Testis (tissue), 3 donors: ENCODE data around the gene LARGE1. TPM values are rescaled to one million over a fixed set of nuclear protein-coding genes. Genes with fewer than 3 reads are reported as not detected.

ENCODE experiments used
- DNase-seq: peaks from one replicate; pipeline ENCODE4 v3.0.0-alpha.2; 2019
- H3K27ac ChIP-seq, 2 donors: fragments of 200-600 bp; sonication (generic); one replicate each; pipeline ENCODE4 v1.5.1; 2019
- H3K27me3 ChIP-seq: fragments of 200-600 bp; sonication (generic); one replicate; pipeline ENCODE4 v1.5.1; 2019
- H3K36me3 ChIP-seq: fragments of 200-600 bp; sonication (generic); one replicate; pipeline ENCODE4 v1.5.1; 2017; ENCODE audit warnings: low read depth; ENCODE audit errors: missing control alignments
- H3K4me1 ChIP-seq: fragments of 200-600 bp; sonication (generic); one replicate; pipeline ENCODE4 v1.5.1; 2019
- H3K4me3 ChIP-seq, 2 donors: fragments of 200-600 bp; sonication (generic); one replicate each; pipeline ENCODE4 v1.5.1; 2017 to 2019
- H3K9me3 ChIP-seq: fragments of 200-600 bp; sonication (generic); one replicate; pipeline ENCODE4 v1.5.1; 2017
- POLR2A ChIP-seq: fragments of 450-650 bp; IDR thresholded peaks from one replicate; pipeline ENCODE4 v1.6.1; 2017; ENCODE audit warnings: antibody characterized with exemption, mild to moderate bottlenecking, moderate library complexity
- WGBS, 2 donors: methylation state at CpG; one replicate each; pipeline ENCODE4 v1.1.5; 2018; 5-methylcytosine and 5-hydroxymethylcytosine counted together
- intact Hi-C: fragments of 100-400 bp; cut with DNase I; formaldehyde crosslinking; loops from one replicate; pipeline ENCODE4 v1.15.1; 2023; ENCODE audit warnings: low total_unique reads
- polyA plus RNA-seq: library from polyadenylated mRNA; stranded (reverse); fragments of 350-450 nt; fragmentation: Illumina TruSeq; extraction: RNeasy Lipid Tissue Mini Kit (QIAGEN cat#74804); gene quantifications from one replicate; pipeline ENCODE4 v1.2.3, GENCODE V29; 2014; ENCODE audit warnings: low read depth, low replicate concordance; ENCODE audit not compliant: insufficient read depth
- total RNA-seq, 2 donors: library from RNA; depleted of rRNA; stranded (reverse); fragments of >200 nt; gene quantifications; one replicate each; pipeline ENCODE4 v1.2.3, GENCODE V29; 2016
- TF ChIP-seq, protein P1 (sequence below), 3 experiments: fragments of 450-650 bp in 2 of 3; fragments of 200-600 bp in 1 of 3; sonication (generic) in 1 of 3; IDR thresholded peaks; one replicate each; pipeline ENCODE4 v1.5.1; 2016 to 2019; ENCODE audit warnings: antibody characterized with exemption in 3 of 3, mild to moderate bottlenecking in 2 of 3, moderate library complexity in 1 of 3

Gene LARGE1
- total and polyA plus RNA-seq, 3 donors from 2014 or later, result 19.5 to 27.3 (median 21.8) TPM

DNA sequence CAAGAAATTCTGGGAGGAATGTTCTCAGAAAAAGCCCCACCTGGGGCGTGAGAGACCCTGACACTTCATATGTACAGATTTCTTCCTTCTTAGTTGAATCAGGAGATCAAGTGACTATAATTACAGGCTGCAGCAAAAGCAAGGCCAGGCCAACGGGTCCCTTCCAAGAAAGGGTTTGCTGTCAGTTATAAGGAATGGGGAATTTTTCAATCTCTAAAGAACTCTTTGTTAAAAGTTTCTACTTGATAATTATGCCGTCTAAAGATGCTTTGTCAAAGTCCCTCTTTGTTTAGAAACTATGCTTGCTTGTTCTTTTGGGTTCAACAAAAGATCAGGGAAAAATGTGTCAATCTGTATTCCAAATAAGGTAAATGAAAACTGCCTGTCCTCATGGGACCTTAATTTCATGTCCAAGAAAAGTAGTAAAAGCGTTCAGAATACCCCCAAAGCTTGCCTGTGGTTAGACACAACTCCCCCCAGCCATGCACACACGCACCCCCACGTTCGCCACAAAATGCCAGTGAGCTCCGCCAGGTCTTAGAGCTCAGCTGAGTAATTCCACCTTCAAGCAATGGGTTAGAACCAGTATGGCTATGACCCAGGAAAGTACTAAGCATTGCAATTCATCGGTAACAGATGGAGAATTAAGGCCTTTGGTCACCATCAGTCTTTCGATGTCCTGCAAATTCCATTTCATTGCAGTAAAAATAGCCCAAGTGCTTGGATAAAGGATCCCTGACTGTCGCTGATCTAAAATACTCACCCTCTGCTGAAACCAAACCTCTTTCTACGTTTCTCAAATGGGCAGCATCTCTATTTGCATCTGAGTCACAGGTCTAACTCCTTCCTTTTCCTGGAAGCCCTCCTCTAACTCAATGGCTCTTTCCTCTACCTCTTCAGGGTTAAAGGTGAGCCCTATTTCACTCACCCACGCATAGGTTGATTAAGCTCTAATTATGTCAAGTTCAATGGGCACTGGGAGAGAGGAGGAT is 442.9 kb downstream of the LARGE1 start:
- Histone ChIP-seq H3K4me1 (peaks cover 4% of the 10 kb centered on the region), H3K27ac (peak overlapping the region; percentile 62 to 78), H3K36me3 (no peaks in the 10 kb centered on the region), H3K4me3 (no peak overlapping the region), H3K27me3 (no peaks in the 10 kb centered on the region), H3K9me3 (no peaks in the 10 kb centered on the region)
- TF ChIP-seq POLR2A, result no peak
- TF ChIP-seq, protein P1, sequence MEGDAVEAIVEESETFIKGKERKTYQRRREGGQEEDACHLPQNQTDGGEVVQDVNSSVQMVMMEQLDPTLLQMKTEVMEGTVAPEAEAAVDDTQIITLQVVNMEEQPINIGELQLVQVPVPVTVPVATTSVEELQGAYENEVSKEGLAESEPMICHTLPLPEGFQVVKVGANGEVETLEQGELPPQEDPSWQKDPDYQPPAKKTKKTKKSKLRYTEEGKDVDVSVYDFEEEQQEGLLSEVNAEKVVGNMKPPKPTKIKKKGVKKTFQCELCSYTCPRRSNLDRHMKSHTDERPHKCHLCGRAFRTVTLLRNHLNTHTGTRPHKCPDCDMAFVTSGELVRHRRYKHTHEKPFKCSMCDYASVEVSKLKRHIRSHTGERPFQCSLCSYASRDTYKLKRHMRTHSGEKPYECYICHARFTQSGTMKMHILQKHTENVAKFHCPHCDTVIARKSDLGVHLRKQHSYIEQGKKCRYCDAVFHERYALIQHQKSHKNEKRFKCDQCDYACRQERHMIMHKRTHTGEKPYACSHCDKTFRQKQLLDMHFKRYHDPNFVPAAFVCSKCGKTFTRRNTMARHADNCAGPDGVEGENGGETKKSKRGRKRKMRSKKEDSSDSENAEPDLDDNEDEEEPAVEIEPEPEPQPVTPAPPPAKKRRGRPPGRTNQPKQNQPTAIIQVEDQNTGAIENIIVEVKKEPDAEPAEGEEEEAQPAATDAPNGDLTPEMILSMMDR (IDR thresholded peaks at IDR 0.05), result no peak
- intact Hi-C loops, result no loop called here
- DNase-seq, result peak; percentile 73
- WGBS, 2 donors, result 71 to 79% methylated on average over 13 of the region's 13 CpGs

DNA sequence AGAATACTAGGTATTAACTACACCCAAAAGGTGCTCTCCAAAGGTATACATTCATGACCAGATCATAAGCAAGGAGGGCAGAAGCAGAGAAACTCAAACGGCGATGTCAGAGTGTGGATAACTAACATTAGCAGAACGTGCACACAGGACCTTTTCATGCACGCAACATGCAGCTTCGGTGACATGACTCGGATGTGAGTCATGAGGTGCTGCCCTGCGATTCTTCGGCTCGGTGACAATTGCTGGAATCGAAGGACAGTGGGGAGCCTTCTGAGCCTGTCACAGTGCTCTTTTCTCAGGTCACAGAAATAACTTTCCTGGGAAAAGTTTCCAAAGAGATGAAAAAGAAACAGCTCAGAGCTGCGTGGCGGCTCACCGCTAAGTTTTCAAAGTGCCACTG is 443.6 kb downstream of the LARGE1 start:
- no peak for TF ChIP-seq POLR2A
- TF ChIP-seq, protein P1 (IDR thresholded peaks at IDR 0.05), result no peak
- H3K4me3 ChIP-seq, result no peak overlapping the region
- peak overlapping the region; percentile 58 to 69 for H3K27ac ChIP-seq
- no peaks in the 10 kb centered on the region for H3K36me3 ChIP-seq
- DNase-seq, result peak; percentile 19
- H3K27me3 ChIP-seq, result no peaks in the 10 kb centered on the region
- WGBS, 2 donors, result 75 to 84% methylated on average over 13 of the region's 13 CpGs
- intact Hi-C loops, result no loop called here
- H3K4me1 ChIP-seq, result peaks cover 4% of the 10 kb centered on the region
- no peaks in the 10 kb centered on the region for H3K9me3 ChIP-seq

DNA sequence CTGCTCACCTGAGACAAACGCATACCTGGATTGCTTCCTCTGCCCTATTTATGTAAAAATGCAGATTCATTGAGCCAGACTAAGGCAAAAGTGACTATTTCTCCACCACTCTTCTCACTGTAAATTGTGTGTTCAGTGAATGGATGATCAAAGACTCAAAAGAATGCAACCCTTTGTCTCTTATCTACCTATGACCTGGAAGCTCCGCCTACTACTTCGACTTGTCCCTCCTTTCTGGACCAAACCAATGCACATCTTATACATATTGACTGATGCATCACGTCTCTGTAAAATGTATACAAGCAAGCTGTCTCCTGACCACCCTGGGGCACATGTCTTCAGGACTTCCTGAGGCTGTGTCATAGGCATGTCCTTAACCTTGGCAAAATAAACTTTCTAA is 444.1 kb downstream of the LARGE1 start:
- TF ChIP-seq, protein P1 (IDR thresholded peaks at IDR 0.05), result no peak
- TF ChIP-seq POLR2A, result no peak
- H3K36me3 ChIP-seq, result no peaks in the 10 kb centered on the region
- H3K27ac ChIP-seq, result peak overlapping the region; percentile 58 to 69
- intact Hi-C loops, result no loop called here
- peaks cover 4% of the 10 kb centered on the region for H3K4me1 ChIP-seq
- no peak overlapping the region for H3K4me3 ChIP-seq
- no peak for DNase-seq
- 79 to 80% methylated on average over 4 of the region's 4 CpGs for WGBS, 2 donors
- no peaks in the 10 kb centered on the region for H3K27me3 ChIP-seq
- H3K9me3 ChIP-seq, result no peaks in the 10 kb centered on the region

DNA sequence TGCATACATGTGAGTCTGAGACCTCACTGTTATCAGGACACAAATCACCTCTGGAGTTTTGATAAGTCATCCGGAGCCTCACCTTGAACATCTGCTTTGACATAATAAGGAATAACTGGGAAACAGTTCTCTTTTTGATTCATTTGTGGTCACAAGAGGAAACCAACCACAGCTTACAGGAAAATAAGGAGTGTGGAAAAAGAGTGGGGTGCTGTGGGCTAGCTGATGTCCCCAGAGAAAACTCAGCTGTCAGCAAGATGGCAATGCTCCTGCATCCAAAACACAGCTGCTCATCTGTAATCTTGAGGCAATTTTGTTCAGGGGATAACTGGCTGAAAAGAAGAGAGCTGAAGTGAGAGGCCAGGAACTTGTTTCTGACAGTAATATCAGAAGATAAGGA is 445.7 kb downstream of the LARGE1 start:
- Histone ChIP-seq H3K27me3 (no peaks in the 10 kb centered on the region), H3K4me1 (peaks cover 4% of the 10 kb centered on the region), H3K4me3 (no peak overlapping the region), H3K27ac (no peak overlapping the region), H3K36me3 (no peaks in the 10 kb centered on the region), H3K9me3 (no peaks in the 10 kb centered on the region)
- TF ChIP-seq, protein P1 (IDR thresholded peaks at IDR 0.05), result no peak
- TF ChIP-seq POLR2A, result no peak
- intact Hi-C loops, result no loop called here
- 77 to 88% methylated on average over 1 of the region's 1 CpG for WGBS, 2 donors
- no peak for DNase-seq
